Hepatocyte (in vitro differentiated cells): Measurements from ENCODE around the gene RNF213.

ENCODE experiments used
- CTCF ChIP-seq: fragments of 200-600 bp; sonication (generic); IDR thresholded peaks from 2 replicates; pipeline ENCODE4 v1.5.1; 2016; ENCODE audit warnings: antibody characterized with exemption, mild to moderate bottlenecking; ENCODE audit not compliant: poor library complexity
- EZH2 ChIP-seq: fragments of 200-600 bp; sonication (generic); IDR thresholded peaks from 2 replicates; pipeline ENCODE4 v1.6.1; 2016; ENCODE audit warnings: antibody characterized with exemption, mild to moderate bottlenecking, borderline replicate concordance
- EZH2phosphoT487 ChIP-seq: fragments of 200-600 bp; sonication (generic); IDR thresholded peaks from one replicate; pipeline ENCODE4 v1.6.1; 2018; ENCODE audit warnings: antibody characterized with exemption, mild to moderate bottlenecking, low read depth, moderate library complexity; ENCODE audit not compliant: unreplicated experiment, severe bottlenecking

- TF ChIP-seq CTCF (no peak), EZH2phosphoT487 (no peak), EZH2 (no peak)
Observed at GRCh38 chr17:80416260-80416939, 155.7 kb downstream of the RNF213 start.
